H1 (cell line): ENCODE results near the gene TBC1D3B. TPM values are rescaled to one million over a fixed set of nuclear protein-coding genes. Genes with fewer than 3 reads are reported as not detected.

Experiments used
- CTCF ChIA-PET: fragments of 300-600 bp; sonication (Branson Sonifier 250); formaldehyde crosslinking; loops from one replicate; lab custom pipeline; 2021; ENCODE audit not compliant: partially characterized antibody; lab: Charles Lee
- POLR2A ChIA-PET: fragments of 300-600 bp; sonication (Branson Sonifier 250); formaldehyde crosslinking; loops from one replicate; lab custom pipeline; 2021; ENCODE audit warnings: inconsistent platforms; ENCODE audit not compliant: partially characterized antibody; lab: Charles Lee
- DNase-seq, 2 experiments: peaks; one replicate each; pipeline versions ENCODE4 v3.0.0 to v3.0.0-alpha.2; 2010 to 2022; ENCODE audit warnings: low spot score in 2 of 2, low read depth in 1 of 2, mixed read lengths in 1 of 2
- FAIRE-seq: peaks from 2 replicates; lab custom pipeline; 2011; peaks lifted over from hg19 to GRCh38; lab: Jason Lieb, UNC
- H2AFZ ChIP-seq: 2 replicates; pipeline ENCODE4 v1.8.1; 2012; ENCODE audit warnings: low read length, inconsistent platforms
- H2AK5ac ChIP-seq: 2 replicates; pipeline ENCODE4 v1.6.1; 2013; ENCODE audit warnings: low read depth, low read length
- H2BK120ac ChIP-seq: replicated peaks from 2 replicates; pipeline ENCODE3; 2013; ENCODE audit warnings: low read depth, low read length, inconsistent platforms
- H2BK12ac ChIP-seq: 2 replicates; pipeline ENCODE4 v1.6.1; 2013; ENCODE audit warnings: low read depth, low read length
- H2BK15ac ChIP-seq: 2 replicates; pipeline ENCODE4 v1.6.1; 2013; ENCODE audit warnings: low read length
- H2BK20ac ChIP-seq: 2 replicates; pipeline ENCODE4 v1.6.1; 2013; ENCODE audit warnings: low read length
- H2BK5ac ChIP-seq: 2 replicates; pipeline ENCODE4 v1.6.1; 2013; ENCODE audit warnings: low read depth, low read length
- H3K14ac ChIP-seq: 2 replicates; pipeline ENCODE4 v1.6.1; 2013; ENCODE audit warnings: inconsistent platforms; ENCODE audit not compliant: insufficient read length
- H3K18ac ChIP-seq: 2 replicates; pipeline ENCODE4 v1.6.1; 2013; ENCODE audit warnings: low read length; ENCODE audit errors: extremely low read depth
- H3K23ac ChIP-seq: 2 replicates; pipeline ENCODE4 v1.6.1; 2013; ENCODE audit warnings: inconsistent platforms; ENCODE audit not compliant: insufficient read length
- H3K23me2 ChIP-seq: 2 replicates; pipeline ENCODE4 v1.6.1; 2013; ENCODE audit warnings: low read depth, low read length
- H3K27ac ChIP-seq: 2 replicates; pipeline ENCODE4 v1.6.1; 2011; ENCODE audit warnings: low read depth, low read length, inconsistent platforms
- H3K27me3 ChIP-seq, 4 experiments: replicated peaks in 1 of 4; 1 replicate in 1 of 4; 2 replicates in 3 of 4; pipeline versions ENCODE4 v1.6.1 to v1.8.1; 2011 to 2013; ENCODE audit warnings: low read length in 3 of 4, mild to moderate bottlenecking in 3 of 4, inconsistent platforms in 2 of 4, mixed read lengths in 2 of 4, moderate library complexity in 1 of 4; ENCODE audit not compliant: control insufficient read depth in 3 of 4, insufficient read depth in 3 of 4; ENCODE audit errors: extremely low read depth in 1 of 4
- H3K36me3 ChIP-seq, 4 experiments: 2 replicates each; pipeline versions ENCODE4 v1.6.1 to v1.8.1; 2011 to 2013; ENCODE audit warnings: mild to moderate bottlenecking in 4 of 4, low read length in 3 of 4, moderate library complexity in 2 of 4, control low read depth in 1 of 4, inconsistent platforms in 1 of 4; ENCODE audit not compliant: insufficient read depth in 4 of 4, control insufficient read depth in 2 of 4
- H3K4ac ChIP-seq: replicated peaks from 2 replicates; pipeline ENCODE3; 2013; ENCODE audit warnings: low read length, low read depth, mixed read lengths, inconsistent platforms; ENCODE audit not compliant: insufficient read length
- H3K4me1 ChIP-seq, 4 experiments: replicated peaks in 1 of 4; 1 replicate in 1 of 4; 2 replicates in 3 of 4; pipeline versions ENCODE4 v1.6.1 to v1.8.1; 2011 to 2013; ENCODE audit warnings: low read length in 3 of 4, inconsistent platforms in 2 of 4, mixed read lengths in 1 of 4; ENCODE audit not compliant: insufficient read depth in 4 of 4, control insufficient read depth in 3 of 4
- H3K4me2 ChIP-seq, 2 experiments: 2 replicates each; pipeline versions ENCODE4 v1.6.1 to v1.8.1; 2011 to 2013; ENCODE audit warnings: low read depth in 2 of 2, low read length in 2 of 2, control low read depth in 1 of 2, inconsistent platforms in 1 of 2, mild to moderate bottlenecking in 1 of 2; ENCODE audit not compliant: insufficient read depth in 1 of 2
- H3K4me3 ChIP-seq, 4 experiments: fragments of 200-600, 300-600 bp in 1 of 4; sonication (generic), shearing (Covaris generic), sonication (Bioruptor Twin) in 1 of 4; 2 replicates each; pipeline versions ENCODE4 v1.5.1 to v1.8.1; 2011 to 2016; ENCODE audit warnings: low read length in 4 of 4, low read depth in 3 of 4, control low read depth in 2 of 4, inconsistent platforms in 2 of 4, mild to moderate bottlenecking in 2 of 4, mixed read lengths in 1 of 4, moderate library complexity in 1 of 4; ENCODE audit not compliant: insufficient read depth in 2 of 4; ENCODE audit errors: extremely low read depth in 1 of 4
- H3K56ac ChIP-seq: replicated peaks from 2 replicates; pipeline ENCODE3; 2013; ENCODE audit warnings: low read depth, mild to moderate bottlenecking, mixed read lengths, low read length, inconsistent platforms; ENCODE audit not compliant: insufficient read length
- H3K79me1 ChIP-seq: 2 replicates; pipeline ENCODE4 v1.6.1; 2013; ENCODE audit warnings: low read depth, low read length, control low read depth
- H3K79me2 ChIP-seq, 2 experiments: 2 replicates each; pipeline versions ENCODE4 v1.6.1 to v1.8.1; 2012 to 2013; ENCODE audit warnings: low read length in 2 of 2, mild to moderate bottlenecking in 2 of 2, inconsistent platforms in 1 of 2; ENCODE audit not compliant: insufficient read depth in 2 of 2, control insufficient read depth in 1 of 2
- H3K9ac ChIP-seq, 4 experiments: replicated peaks in 1 of 4; 1 replicate in 1 of 4; 2 replicates in 3 of 4; pipeline versions ENCODE4 v1.6.1 to v1.8.1; 2011 to 2013; ENCODE audit warnings: low read depth in 3 of 4, low read length in 3 of 4, control low read depth in 2 of 4, mild to moderate bottlenecking in 2 of 4, moderate library complexity in 2 of 4, inconsistent platforms in 1 of 4; ENCODE audit errors: extremely low read depth in 1 of 4
- H3K9me3 ChIP-seq, 2 experiments: 2 replicates each; pipeline versions ENCODE4 v1.6.1 to v1.8.1; 2012 to 2013; ENCODE audit warnings: mild to moderate bottlenecking in 2 of 2, moderate library complexity in 2 of 2, control low read depth in 1 of 2, inconsistent platforms in 1 of 2, low read depth in 1 of 2, low read length in 1 of 2, mixed read lengths in 1 of 2; ENCODE audit not compliant: insufficient read depth in 2 of 2
- H4K20me1 ChIP-seq, 2 experiments: replicated peaks in 1 of 2; 2 replicates each; pipeline versions ENCODE3 to v1.8.1; 2011 to 2013; ENCODE audit warnings: inconsistent platforms in 2 of 2, low read length in 2 of 2, mild to moderate bottlenecking in 1 of 2; ENCODE audit not compliant: insufficient read depth in 2 of 2, control insufficient read depth in 1 of 2
- H4K5ac ChIP-seq: 2 replicates; pipeline ENCODE4 v1.6.1; 2013; ENCODE audit warnings: low read length, low read depth, mixed read lengths, inconsistent platforms; ENCODE audit not compliant: insufficient read length
- H4K8ac ChIP-seq: 2 replicates; pipeline ENCODE4 v1.8.0; 2013; ENCODE audit warnings: mild to moderate bottlenecking, moderate library complexity, low read length, inconsistent platforms; ENCODE audit not compliant: insufficient read depth; ENCODE audit errors: extremely low read depth
- H4K91ac ChIP-seq: replicated peaks from 2 replicates; pipeline ENCODE3; 2013; ENCODE audit warnings: low read length, mixed read lengths, inconsistent platforms; ENCODE audit not compliant: insufficient read length
- CTCF ChIP-seq, 3 experiments: IDR thresholded peaks; 1 replicate in 2 of 3; 2 replicates in 1 of 3; pipeline versions ENCODE4 v1.5.1 to v1.6.1; 2011; ENCODE audit warnings: low read length in 3 of 3, mild to moderate bottlenecking in 3 of 3, inconsistent platforms in 2 of 3, low read depth in 1 of 3, moderate library complexity in 1 of 3; ENCODE audit not compliant: insufficient read depth in 1 of 3; ENCODE audit errors: control extremely low read depth in 1 of 3
- RAD21 ChIP-seq, 2 experiments: IDR thresholded peaks in 1 of 2; conservative IDR thresholded peaks in 1 of 2; 2 replicates each; pipeline ENCODE4 v1.6.1; 2011; ENCODE audit warnings: low read depth in 2 of 2, low read length in 2 of 2, improper control_type of control experiment in 1 of 2, inconsistent platforms in 1 of 2, mild to moderate bottlenecking in 1 of 2, moderate library complexity in 1 of 2
- RFX5 ChIP-seq: IDR thresholded peaks from 2 replicates; pipeline ENCODE4 v1.6.1; 2011; ENCODE audit warnings: low read depth, low read length, improper control_type of control experiment, borderline replicate concordance
- TAF7 ChIP-seq: optimal IDR thresholded peaks from 2 replicates; pipeline ENCODE3; 2011; ENCODE audit warnings: low read depth, mild to moderate bottlenecking, inconsistent platforms, low read length, moderate library complexity, borderline replicate concordance
- YY1 ChIP-seq: IDR thresholded peaks from 2 replicates; pipeline ENCODE4 v1.6.1; 2011; ENCODE audit warnings: low read depth, mild to moderate bottlenecking, low read length
- WGBS, 2 experiments: shearing (Covaris generic) in 1 of 2; methylation state at CpG; one replicate each; pipeline versions ENCODE4 v1.1.6 to v1.1.7; 2013 to 2015; ENCODE audit warnings: low lambda C conversion rate in 2 of 2, mixed read lengths in 2 of 2, inconsistent platforms in 1 of 2, low coverage in 1 of 2, missing lambda C conversion rate in 1 of 2; ENCODE audit not compliant: insufficient replicate concordance in 2 of 2, insufficient coverage in 1 of 2, insufficient read length in 1 of 2; ENCODE audit errors: extremely low coverage in 1 of 2, missing lambda C conversion rate in 1 of 2; 5-methylcytosine and 5-hydroxymethylcytosine counted together
- polyA plus RNA-seq, 7 experiments: library from polyadenylated mRNA; depleted of rRNA in 3 of 7; stranded (reverse) in 5 of 7; unstranded in 2 of 7; fragments of >200 nt in 5 of 7; fragments of 200-250 nt in 2 of 7; gene quantifications; 1 replicate in 5 of 7; 2 replicates in 1 of 7; 4 replicates in 1 of 7; pipeline versions ENCODE4 v1.2.1 to v1.2.3, GENCODE V29; 2011 to 2013; ENCODE audit warnings: missing spikeins in 2 of 7, mixed read lengths in 2 of 7
- total RNA-seq: library from RNA; stranded (reverse); fragmentation: NEBNext Ultra II Directional; extraction: Animal tissue kit (Norgen Biotek cat#: 25700); gene quantifications from 2 replicates; pipeline ENCODE4 v1.2.1, GENCODE V29; 2021
- TF ChIP-seq, protein P1 (sequence below): IDR thresholded peaks from 2 replicates; pipeline ENCODE4 v1.6.1; 2011; ENCODE audit warnings: low read depth, mild to moderate bottlenecking, low read length; ENCODE audit not compliant: insufficient read depth

The TBC1D3B gene
- total and polyA plus RNA-seq, 2 of the 8 experiments (the other 6 are each of a cell fraction or from before 2014, with no cell fraction given), result 0.54 to 6.2 TPM

- Histone ChIP-seq H3K4me2 (no peak overlapping the region), H3K23ac (no peak overlapping the region), H4K20me1 (no peaks in the 10 kb centered on the region), H3K4me1 (no peaks in the 10 kb centered on the region), H3K23me2 (no peaks in the 10 kb centered on the region), H3K14ac (no peak overlapping the region), H4K5ac (no peak overlapping the region), H3K9ac (no peak overlapping the region), H3K4me3 (no peak overlapping the region), H3K27me3 (no peaks in the 10 kb centered on the region), H3K9me3 (no peaks in the 10 kb centered on the region), H2BK5ac (no peak overlapping the region), H4K8ac (no peak overlapping the region), H2AK5ac (no peak overlapping the region), H3K36me3 (no peaks in the 10 kb centered on the region), H4K91ac (no peak overlapping the region), H3K56ac (no peak overlapping the region), H3K27ac (no peak overlapping the region), H2AFZ (peak overlapping the region; percentile 97), H2BK120ac (no peak overlapping the region), H2BK20ac (no peak overlapping the region), H3K79me2 (no peaks in the 10 kb centered on the region), H3K79me1 (no peaks in the 10 kb centered on the region), H2BK15ac (no peak overlapping the region), H2BK12ac (no peak overlapping the region), H3K18ac (no peak overlapping the region), H3K4ac (no peak overlapping the region)
- peak; percentile 79 for TF ChIP-seq YY1
- no peak for TF ChIP-seq TAF7
- TF ChIP-seq, protein P1, sequence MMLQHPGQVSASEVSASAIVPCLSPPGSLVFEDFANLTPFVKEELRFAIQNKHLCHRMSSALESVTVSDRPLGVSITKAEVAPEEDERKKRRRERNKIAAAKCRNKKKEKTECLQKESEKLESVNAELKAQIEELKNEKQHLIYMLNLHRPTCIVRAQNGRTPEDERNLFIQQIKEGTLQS, result 0 out of 2 replicates have a peak, but pooled peaks have one; percentile 34
- peak; percentile 95 to 96 for TF ChIP-seq RAD21 (IDR thresholded peaks at IDR 0.05 in 1 of 2, conservative IDR thresholded peaks at IDR 0.05 in 1 of 2; ENCODE audit: low read depth in 2 of 2, low read length in 2 of 2)
- peak; percentile 90 to 99 (median 95) for TF ChIP-seq CTCF (IDR thresholded peaks at IDR 0.05; ENCODE audit: control extremely low read depth in 1 of 3, insufficient read depth in 1 of 3, low read depth in 1 of 3, low read length in 3 of 3)
- TF ChIP-seq RFX5, result no peak
- WGBS, 2 experiments, result 46% methylated on average over 6 of the region's 6 CpGs; no CpG with 5 or more reads in 1 of the 2 experiments
- DNase-seq (peak; percentile 19 to 76), FAIRE-seq (no peak)
- CTCF ChIA-PET, result interaction anchor here (0.6 to 5.1 kb wide), 24 partner anchors 12 to 1639 kb away, joined by 3 to 46 read pairs (median 4); partner anchors contain the start of genes CCL14 and CCL16
- POLR2A ChIA-PET, result no interaction called here
These were observed 27.7 kb downstream of the TBC1D3B start for GRCh38 chr17:36148559-36149295.
